Middle frontal gyrus (tissue), 1 donor: ENCODE measurements around the gene TCERG1.

Experiments
- DNase-seq: peaks from one replicate; pipeline ENCODE4 v3.0.0-alpha.2; 2015; ENCODE audit warnings: low spot score; ENCODE audit errors: extremely low spot score

TCERG1 gene

GRCh38 chr5:146457431-146457830 is 10.3 kb downstream of the TCERG1 start:
- DNase-seq: no peak

GRCh38 chr5:146458894-146459293 is 11.8 kb downstream of the TCERG1 start:
- DNase-seq: no peak

GRCh38 chr5:146461319-146461718 is 14.2 kb downstream of the TCERG1 start:
- no peak for DNase-seq

DNA sequence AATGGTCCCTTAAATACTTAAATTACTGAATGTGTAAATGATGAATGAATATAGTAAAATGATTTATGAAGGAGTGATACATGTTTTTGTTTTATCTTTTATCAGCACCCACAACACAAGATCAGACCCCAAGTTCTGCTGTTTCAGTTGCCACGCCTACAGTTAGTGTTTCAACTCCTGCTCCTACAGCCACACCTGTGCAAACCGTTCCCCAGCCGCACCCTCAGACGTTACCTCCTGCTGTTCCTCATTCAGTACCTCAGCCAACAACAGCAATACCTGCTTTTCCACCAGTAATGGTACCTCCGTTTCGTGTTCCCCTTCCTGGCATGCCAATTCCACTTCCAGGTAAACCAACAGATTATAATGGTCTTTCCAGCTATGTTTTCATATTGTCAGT is 16.3 kb downstream of the TCERG1 start:
- no peak for DNase-seq

GRCh38 chr5:146466521-146467349 is 19.6 kb downstream of the TCERG1 start:
- no peak for DNase-seq

- DNase-seq: no peak
Measured at GRCh38 chr5:146467760-146468159, 20.6 kb downstream of the TCERG1 start.

DNA sequence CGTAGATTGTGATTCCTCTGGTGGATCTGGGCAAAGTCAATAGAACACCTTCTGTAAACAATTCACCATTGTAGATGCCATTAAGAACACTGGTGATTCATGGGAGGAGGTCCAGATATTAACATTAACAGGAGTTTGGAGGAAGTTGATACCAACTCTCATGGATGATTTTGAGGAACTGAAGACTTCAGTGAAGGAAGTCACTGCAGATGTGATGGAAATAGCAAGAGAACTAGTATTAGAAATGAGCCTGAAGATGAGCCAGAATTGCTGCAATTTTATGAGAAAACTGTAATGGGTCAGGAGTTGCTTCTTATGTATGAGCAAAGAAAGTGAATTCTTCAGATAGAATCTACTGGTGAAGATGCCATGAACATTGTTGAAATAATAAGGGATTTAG is 26.9 kb downstream of the TCERG1 start:
- DNase-seq: no peak

GRCh38 chr5:146475190-146475780 is 28.2 kb downstream of the TCERG1 start:
- no peak for DNase-seq

- no peak for DNase-seq
Measured at GRCh38 chr5:146475906-146476305, 28.8 kb downstream of the TCERG1 start.

DNA sequence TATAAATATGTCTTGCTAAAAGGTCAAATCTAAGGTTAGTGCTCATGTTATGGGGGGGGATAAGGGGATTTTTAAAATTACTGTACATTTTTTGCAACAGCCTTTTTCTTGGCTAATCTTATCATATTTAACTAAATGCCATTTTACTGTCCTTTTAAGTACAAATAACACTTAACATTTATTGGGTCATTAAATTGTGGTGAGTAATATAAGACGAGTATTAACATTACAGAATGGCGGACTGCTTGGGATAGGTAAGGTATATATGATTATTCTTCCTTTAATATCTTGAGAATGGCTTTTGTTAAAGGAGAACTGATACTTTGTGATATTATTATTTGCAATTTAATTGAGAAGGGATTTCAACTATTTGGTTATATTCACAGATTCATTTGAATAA is 35.6 kb downstream of the TCERG1 start:
- DNase-seq: no peak

DNA sequence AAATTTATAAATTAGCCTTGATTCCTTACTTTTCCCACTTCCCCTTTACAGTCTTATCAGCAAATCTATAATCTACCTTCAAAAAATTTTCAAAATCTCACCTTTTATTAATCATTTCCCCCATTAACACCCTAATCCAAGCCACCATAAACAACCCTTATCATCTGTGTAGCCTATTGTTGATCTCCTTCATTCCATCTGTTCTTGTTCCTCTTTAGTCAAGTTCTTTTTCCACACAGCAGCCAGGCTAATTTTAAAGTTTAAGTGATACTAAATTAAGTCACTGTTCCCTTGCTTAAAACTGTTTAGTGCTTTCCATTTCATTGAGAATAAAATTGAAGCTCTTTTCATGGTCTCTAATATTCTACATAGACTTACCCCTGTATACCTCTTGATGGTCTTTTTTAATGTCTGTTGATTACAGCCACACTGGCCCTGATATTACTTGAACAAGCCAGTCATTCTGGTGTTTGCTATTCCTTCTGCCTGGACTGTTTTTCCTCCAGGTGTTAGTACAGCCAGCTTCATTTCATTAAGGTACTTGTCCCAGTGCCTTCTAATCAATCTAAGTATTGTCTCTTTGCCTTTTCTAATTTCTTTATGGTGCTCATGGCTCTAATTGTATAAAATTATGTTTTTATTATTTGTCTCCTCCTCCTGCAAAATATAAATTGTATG is 37.7 kb downstream of the TCERG1 start:
- DNase-seq: no peak

DNA sequence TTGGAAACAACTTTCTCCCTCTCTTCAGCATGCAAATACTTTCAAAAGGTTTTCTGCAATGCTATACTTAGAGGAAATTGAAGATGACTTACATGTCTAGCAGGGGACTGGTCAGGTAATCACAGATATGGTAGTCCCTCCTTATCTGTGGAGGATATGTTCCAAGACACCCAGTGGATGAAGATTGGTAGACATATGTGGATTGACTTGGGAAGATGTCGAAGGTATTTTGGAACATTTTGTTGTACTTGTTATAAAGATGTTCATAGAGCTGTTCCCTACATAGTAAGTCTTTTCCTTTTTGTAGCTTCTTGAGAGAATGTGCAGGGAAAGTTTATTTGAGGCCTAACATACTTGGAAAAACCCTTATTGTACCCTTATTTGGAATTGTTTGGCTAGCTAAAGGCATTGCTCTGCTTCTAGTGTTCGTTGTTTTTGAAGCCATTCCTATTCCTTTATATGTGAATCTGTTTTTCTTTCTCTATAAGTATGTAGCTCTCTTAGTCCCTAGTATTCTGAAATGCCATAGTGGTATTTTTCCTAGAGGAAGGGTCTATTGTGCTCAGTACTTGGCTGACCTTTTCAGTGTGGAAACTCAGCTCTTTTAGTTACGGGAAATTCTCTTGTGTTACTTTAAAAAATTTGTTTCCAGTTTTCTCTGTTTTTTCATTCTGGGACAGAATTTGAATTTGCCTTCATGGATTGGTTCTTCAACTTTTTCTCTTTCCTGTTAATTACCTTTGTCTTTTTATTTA is 43.1 kb downstream of the TCERG1 start:
- no peak for DNase-seq

GRCh38 chr5:146494656-146495055 is 47.5 kb downstream of the TCERG1 start:
- no peak for DNase-seq

DNA sequence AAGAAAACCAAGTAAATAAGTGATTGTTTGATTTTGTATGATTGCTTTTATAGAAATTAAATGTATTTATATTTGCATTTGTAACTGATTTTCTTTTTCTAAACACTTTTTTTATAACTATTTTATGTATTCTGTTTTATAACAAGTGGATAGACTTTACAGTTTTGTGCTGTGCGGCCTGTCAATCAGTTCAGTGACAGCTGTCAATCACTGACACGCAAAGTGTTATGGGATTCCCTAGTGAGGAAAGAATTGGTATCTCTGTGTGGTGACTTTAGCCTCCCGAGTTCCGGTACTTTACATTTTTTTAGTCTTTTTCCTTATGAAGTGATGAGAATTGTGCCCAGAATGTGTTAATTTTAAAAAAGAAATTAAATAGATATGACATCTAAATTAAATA is 52.5 kb downstream of the TCERG1 start:
- DNase-seq: no peak

DNA sequence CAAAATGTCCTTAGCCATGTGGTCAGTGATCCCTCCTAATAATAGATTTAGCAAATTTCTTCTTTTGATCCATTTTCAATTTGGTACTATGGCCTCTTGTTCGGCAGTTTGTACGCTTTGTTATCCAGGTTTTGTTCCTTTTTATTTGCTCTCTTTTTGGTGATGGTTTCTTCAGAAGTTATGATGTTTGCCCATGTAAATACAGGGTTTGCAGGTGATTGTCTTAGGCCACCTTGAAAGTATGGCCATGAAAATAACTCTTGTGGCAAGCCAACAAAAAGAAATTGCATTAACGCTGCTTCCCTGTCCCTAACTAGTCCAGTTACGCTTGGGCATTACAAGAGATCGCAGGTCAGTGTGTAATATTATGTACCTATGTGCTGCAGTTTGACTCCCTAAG is 60.3 kb downstream of the TCERG1 start:
- no peak for DNase-seq

DNA sequence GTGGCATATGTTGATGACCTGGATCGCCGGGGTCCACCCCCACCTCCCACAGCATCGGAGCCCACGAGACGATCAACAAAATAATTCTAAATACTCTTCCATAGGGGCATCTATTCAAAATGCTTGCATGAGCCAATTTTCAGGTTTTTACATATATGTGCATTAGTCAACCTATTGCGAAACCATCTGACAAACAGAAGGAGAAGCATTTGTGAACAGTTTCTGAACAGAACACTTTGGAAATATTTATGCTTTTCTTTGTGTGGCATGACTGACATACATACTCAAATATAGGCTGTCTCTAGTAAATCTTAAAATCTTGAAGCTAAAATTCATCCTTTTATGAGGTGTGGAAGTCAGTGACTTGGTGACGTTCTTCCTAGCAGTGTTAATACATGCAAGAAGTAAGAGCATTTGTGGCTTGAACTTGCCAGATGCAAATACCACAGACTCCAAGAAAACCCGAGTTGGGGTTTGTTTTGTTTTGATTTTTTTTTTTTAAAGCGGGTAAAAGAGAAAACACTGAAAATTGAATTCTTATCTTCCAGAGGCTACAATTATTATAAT is 63.5 kb downstream of the TCERG1 start:
- no peak for DNase-seq

DNA sequence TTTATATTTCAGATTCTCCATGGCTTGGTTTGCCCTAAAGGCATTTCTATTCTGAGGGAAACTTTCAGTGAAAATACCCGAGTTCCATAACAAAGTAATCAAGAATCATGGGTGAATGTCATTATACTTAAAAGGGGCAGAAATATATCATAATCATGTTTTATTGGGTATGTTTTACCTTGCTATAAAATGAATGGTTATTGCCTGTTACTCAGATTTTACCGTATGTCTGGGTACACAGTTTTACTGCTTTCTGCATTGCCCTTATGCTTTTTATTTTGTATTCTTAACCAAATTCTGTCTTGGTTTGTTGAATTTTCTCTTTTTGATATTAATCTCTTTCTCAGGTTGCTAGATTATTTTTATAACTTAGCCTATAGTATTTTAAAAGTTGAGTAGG is 66.3 kb downstream of the TCERG1 start:
- no peak for DNase-seq

GRCh38 chr5:146514575-146514974 is 67.4 kb downstream of the TCERG1 start:
- DNase-seq: no peak

GRCh38 chr5:146515473-146516150 is 68.5 kb downstream of the TCERG1 start:
- no peak for DNase-seq

DNA sequence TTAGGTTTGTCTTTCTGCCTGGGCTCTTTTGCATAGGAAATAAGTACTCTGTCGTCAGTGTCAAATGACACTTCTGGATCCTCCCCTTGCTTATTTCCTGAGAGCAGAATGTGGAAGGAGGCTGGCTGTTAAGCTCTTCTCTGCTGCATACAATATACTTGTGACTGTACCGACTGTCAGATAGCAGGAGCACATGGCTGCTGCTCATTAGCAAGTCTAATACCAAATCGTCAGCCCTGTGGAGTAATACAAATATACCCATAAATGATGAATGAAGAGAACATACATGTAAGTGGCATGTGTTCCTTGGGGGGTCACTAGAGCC is 69.0 kb downstream of the TCERG1 start, which contains the start of gene GPR151:
Gene GPR151, minus strand, starts transcription at position 40 of the 325 bp plus-strand sequence. CDS start 77 bp downstream, outside the sequence.
- no peak for DNase-seq

- no peak for DNase-seq
Measured at GRCh38 chr5:146519554-146519953, 72.4 kb downstream of the TCERG1 start.
